AG09319 (cell line): Measurements from ENCODE around the gene HMX2.
"Not testable (repeated sequence)": the region's sequence is repeated elsewhere in the genome, so short reads cannot be mapped to it uniquely, and the experiment has no call there.

Experiments used
- DNase-seq: peaks from one replicate; pipeline ENCODE4 v3.0.0-alpha.2; 2010; ENCODE audit warnings: low read depth; ENCODE audit errors: extremely low read depth
- TF ChIP-seq, protein P1 (sequence below): IDR thresholded peaks from 2 replicates; pipeline ENCODE4 v1.5.1; 2011; ENCODE audit warnings: low read depth, mild to moderate bottlenecking, inconsistent platforms, low read length, moderate library complexity

HMX2 gene

DNA sequence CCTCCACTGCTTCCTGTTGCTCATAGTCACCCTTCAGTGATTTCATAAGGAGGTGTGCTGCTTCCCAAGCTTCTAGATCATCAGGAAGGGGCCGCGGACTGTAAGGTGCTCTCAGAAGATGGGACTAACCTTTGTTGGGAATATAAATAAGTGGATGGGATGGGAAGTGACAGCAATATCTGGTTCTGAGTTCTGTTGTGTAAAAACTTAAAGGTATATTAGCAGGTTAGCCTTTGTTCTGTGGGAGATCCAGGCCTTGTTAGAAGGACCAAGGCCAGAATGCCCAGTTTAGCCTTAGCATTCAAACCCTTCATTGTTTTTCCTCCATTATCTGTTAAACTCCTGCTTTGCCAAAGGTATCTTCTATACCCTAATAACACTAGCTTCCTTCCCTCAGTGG, 18.7 kb downstream of the HMX2 start:
- TF ChIP-seq, protein P1, sequence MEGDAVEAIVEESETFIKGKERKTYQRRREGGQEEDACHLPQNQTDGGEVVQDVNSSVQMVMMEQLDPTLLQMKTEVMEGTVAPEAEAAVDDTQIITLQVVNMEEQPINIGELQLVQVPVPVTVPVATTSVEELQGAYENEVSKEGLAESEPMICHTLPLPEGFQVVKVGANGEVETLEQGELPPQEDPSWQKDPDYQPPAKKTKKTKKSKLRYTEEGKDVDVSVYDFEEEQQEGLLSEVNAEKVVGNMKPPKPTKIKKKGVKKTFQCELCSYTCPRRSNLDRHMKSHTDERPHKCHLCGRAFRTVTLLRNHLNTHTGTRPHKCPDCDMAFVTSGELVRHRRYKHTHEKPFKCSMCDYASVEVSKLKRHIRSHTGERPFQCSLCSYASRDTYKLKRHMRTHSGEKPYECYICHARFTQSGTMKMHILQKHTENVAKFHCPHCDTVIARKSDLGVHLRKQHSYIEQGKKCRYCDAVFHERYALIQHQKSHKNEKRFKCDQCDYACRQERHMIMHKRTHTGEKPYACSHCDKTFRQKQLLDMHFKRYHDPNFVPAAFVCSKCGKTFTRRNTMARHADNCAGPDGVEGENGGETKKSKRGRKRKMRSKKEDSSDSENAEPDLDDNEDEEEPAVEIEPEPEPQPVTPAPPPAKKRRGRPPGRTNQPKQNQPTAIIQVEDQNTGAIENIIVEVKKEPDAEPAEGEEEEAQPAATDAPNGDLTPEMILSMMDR, result no peak
- DNase-seq, result no peak

DNA sequence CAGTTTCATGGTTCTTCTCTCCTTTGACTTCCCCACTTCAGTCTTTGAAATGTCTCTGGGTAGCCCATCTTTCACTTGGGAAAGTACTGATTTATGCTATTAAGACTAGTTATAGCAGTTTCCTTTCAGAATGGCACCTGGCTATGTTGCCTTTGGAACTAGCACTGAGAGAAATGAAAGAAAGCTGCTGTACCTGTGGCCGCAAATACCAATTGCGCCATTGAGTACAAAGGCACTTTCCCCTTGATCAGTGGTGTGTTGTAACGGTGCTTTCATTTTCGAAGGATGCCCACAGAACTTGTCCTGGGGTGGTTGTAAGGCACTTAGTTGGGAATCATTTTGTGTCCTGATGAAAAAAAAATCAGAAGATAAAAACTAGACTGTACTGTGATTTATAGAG, 23.0 kb downstream of the HMX2 start:
- TF ChIP-seq, protein P1, result no peak

DNA sequence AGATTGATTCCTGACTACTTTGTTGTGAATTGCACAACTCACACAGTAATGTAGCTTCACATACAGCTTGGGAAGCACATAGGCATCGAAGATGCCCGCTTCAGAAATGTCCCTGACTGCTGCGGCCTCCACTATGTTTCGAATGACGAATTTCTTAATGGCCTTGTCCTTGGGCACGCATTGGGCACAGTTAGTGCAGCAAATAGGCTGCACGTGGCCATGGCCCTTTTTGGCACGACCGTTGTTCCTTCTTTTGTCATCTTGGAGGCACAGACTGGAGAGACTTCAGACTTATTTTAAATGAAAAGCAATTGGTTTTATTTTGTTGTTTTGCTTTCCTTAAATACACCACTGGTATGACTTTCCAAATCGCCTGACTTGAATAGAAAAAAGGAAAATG, 23.7 kb downstream of the HMX2 start:
- not testable (repeated sequence) for DNase-seq

More for the DNA sequence above, 23.0 kb downstream of the HMX2 start:
- DNase-seq, result no peak

GRCh38 chr10:123175389-123176387, 27.8 kb downstream of the HMX2 start:
- TF ChIP-seq, protein P1, result no peak
- no peak for DNase-seq

GRCh38 chr10:123178390-123178789, 30.5 kb downstream of the HMX2 start:
- not testable (repeated sequence) for DNase-seq

- TF ChIP-seq, protein P1, result no peak
- no peak for DNase-seq
Observed at GRCh38 chr10:123180101-123181090, 32.5 kb downstream of the HMX2 start.

DNA sequence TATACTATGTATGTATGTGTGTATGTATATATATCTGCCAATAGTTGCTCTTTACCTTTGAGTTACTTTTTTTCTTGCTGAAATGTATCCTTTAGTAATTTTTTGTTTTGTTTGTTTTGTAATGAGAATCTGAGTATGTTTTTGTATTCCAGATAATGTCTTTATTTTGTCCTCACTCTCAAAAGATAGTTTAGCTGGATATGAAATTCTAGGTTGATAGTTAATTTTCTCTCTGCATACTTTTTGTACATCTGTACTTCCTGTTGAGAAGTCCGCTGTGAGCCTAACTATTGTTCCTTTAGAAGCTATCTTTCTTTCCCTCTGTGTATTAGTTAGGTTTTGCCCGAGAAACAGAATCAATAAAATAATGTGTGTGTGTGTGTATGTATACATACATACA, 35.8 kb downstream of the HMX2 start:
- DNase-seq, result no peak
- TF ChIP-seq, protein P1, result no peak

DNA sequence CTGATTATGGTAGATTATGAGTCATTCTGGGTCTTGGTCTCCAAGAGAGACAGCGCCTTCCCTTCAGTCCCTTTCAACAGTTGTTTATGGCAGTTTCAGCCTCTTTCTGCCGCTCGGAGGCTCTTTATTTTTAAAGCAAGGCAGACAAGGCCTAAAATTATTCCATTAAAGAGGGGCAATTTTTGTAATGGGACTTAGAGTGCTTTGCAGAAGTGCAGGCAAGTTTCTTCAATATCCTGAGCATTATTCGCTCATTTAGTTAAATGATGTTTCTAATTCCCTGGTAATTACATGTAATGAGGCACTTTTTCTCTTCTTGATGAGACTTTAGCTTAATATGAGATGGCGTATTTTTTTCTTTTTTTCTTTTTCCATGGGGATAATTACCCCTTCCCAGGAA, 39.8 kb downstream of the HMX2 start:
- no peak for DNase-seq
- TF ChIP-seq, protein P1, result no peak
